Trophoblast cell (in vitro differentiated cells and primary cell): ENCODE results near the gene ASH1L.
A peak's percentile ranks its signal among the peaks of the same experiment; 100 is the strongest.
"Not testable (repeated sequence)": the region's sequence is repeated elsewhere in the genome, so short reads cannot be mapped to it uniquely, and the experiment has no call there.

Experiments used
- DNase-seq, 2 donors: peaks; one replicate each; pipeline ENCODE4 v3.0.0-alpha.2; 2016
- H2AFZ ChIP-seq: 2 replicates; pipeline ENCODE4 v1.6.1; 2013; ENCODE audit warnings: low read length, moderate library complexity, mild to moderate bottlenecking; ENCODE audit not compliant: insufficient read depth, poor library complexity
- H2AK5ac ChIP-seq: 2 replicates; pipeline ENCODE4 v1.6.1; 2013; ENCODE audit warnings: mild to moderate bottlenecking, low read length
- H2BK120ac ChIP-seq: 2 replicates; pipeline ENCODE4 v1.6.1; 2013; ENCODE audit warnings: low read length, mild to moderate bottlenecking, moderate library complexity; ENCODE audit not compliant: insufficient read depth, poor library complexity
- H2BK12ac ChIP-seq: 2 replicates; pipeline ENCODE4 v1.6.1; 2013; ENCODE audit warnings: mild to moderate bottlenecking, low read length, moderate library complexity
- H2BK5ac ChIP-seq: 2 replicates; pipeline ENCODE4 v1.6.1; 2013; ENCODE audit warnings: low read length, low read depth, moderate library complexity, mild to moderate bottlenecking; ENCODE audit not compliant: poor library complexity
- H3K14ac ChIP-seq: 2 replicates; pipeline ENCODE4 v1.6.1; 2013; ENCODE audit warnings: mild to moderate bottlenecking, low read length
- H3K18ac ChIP-seq: 2 replicates; pipeline ENCODE4 v1.6.1; 2013; ENCODE audit warnings: mild to moderate bottlenecking, low read length
- H3K23ac ChIP-seq: 2 replicates; pipeline ENCODE4 v1.6.1; 2013; ENCODE audit warnings: low read length
- H3K27ac ChIP-seq: 2 replicates; pipeline ENCODE4 v1.5.1; 2013; ENCODE audit warnings: low read depth, mild to moderate bottlenecking, inconsistent platforms, low read length, moderate library complexity
- H3K27me3 ChIP-seq: 2 replicates; pipeline ENCODE4 v1.6.1; 2013; ENCODE audit warnings: inconsistent platforms, mild to moderate bottlenecking, low read length, moderate library complexity; ENCODE audit not compliant: insufficient read depth
- H3K36me3 ChIP-seq, 2 experiments: 1 replicate in 1 of 2; 2 replicates in 1 of 2; pipeline ENCODE4 v1.6.1; 2013; ENCODE audit warnings: low read length in 2 of 2, mild to moderate bottlenecking in 2 of 2, moderate library complexity in 1 of 2; ENCODE audit not compliant: insufficient read depth in 2 of 2, control insufficient read depth in 1 of 2
- H3K4ac ChIP-seq: 2 replicates; pipeline ENCODE4 v1.6.1; 2013; ENCODE audit warnings: low read depth, mild to moderate bottlenecking, low read length, moderate library complexity
- H3K4me1 ChIP-seq, 2 experiments: 1 replicate in 1 of 2; 2 replicates in 1 of 2; pipeline ENCODE4 v1.6.1; 2013; ENCODE audit warnings: low read length in 2 of 2, mild to moderate bottlenecking in 2 of 2, moderate library complexity in 1 of 2; ENCODE audit not compliant: insufficient read depth in 2 of 2, control insufficient read depth in 1 of 2
- H3K4me2 ChIP-seq: 2 replicates; pipeline ENCODE4 v1.6.1; 2013; ENCODE audit warnings: inconsistent platforms, mild to moderate bottlenecking, low read length, moderate library complexity
- H3K4me3 ChIP-seq: 2 replicates; pipeline ENCODE4 v1.5.1; 2013; ENCODE audit warnings: mild to moderate bottlenecking, low read depth, low read length, inconsistent platforms
- H3K79me1 ChIP-seq: one replicate; pipeline ENCODE4 v1.6.1; 2013; ENCODE audit warnings: low read length
- H3K79me2 ChIP-seq: 2 replicates; pipeline ENCODE4 v1.6.1; 2013; ENCODE audit warnings: low read length, mild to moderate bottlenecking; ENCODE audit not compliant: control insufficient read depth, insufficient read depth, poor library complexity
- H3K9ac ChIP-seq: 2 replicates; pipeline ENCODE4 v1.6.1; 2013; ENCODE audit warnings: mild to moderate bottlenecking, low read length
- H3K9me3 ChIP-seq: 2 replicates; pipeline ENCODE4 v1.6.1; 2013; ENCODE audit warnings: low read depth, mild to moderate bottlenecking, control low read depth, inconsistent platforms, low read length; ENCODE audit not compliant: insufficient read depth
- H4K12ac ChIP-seq: 2 replicates; pipeline ENCODE4 v1.6.1; 2013; ENCODE audit warnings: low read depth, mild to moderate bottlenecking, low read length, moderate library complexity
- H4K8ac ChIP-seq: 2 replicates; pipeline ENCODE4 v1.6.1; 2013; ENCODE audit warnings: low read depth, mild to moderate bottlenecking, low read length, moderate library complexity
- H4K91ac ChIP-seq: one replicate; pipeline ENCODE4 v1.6.1; 2013; ENCODE audit warnings: low read depth, mild to moderate bottlenecking, low read length, moderate library complexity
- WGBS: extraction: QIAGEN DNeasy Blood & Tissue Kit; methylation state at CpG from one replicate; pipeline ENCODE4 v1.1.7; 2013; ENCODE audit warnings: missing lambda C conversion rate; ENCODE audit not compliant: insufficient read length, insufficient coverage; ENCODE audit errors: extremely low coverage; 5-methylcytosine and 5-hydroxymethylcytosine counted together

Gene ASH1L

DNA sequence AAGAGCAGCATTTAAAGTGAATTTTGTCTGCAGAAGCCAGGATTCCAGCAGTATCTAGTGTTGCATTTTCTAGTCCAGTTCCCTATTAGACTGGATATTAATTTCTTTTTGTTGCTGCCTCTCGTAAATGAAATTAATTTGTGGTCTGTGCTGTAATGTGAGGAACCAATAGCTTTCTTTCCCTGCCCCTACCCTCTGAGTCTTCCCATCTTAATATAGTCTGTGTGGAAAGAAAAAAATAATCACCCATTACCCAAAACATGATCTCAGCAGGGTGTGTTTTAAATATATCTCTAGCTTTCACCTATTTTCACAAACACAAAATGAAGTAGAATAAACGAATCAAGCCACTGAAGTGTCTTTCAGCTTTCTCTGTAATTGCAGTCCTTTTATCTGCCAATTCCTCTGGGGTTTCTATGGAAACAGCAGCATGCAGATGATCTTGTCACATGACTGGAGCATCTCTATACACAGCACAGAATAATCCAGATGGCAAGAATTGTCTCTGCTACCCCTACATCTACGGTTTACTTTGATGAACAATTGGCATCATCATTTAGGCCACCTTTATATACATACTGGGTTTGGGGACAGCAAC lies 33.4 kb upstream of the ASH1L start:
- H3K4me3 ChIP-seq, H3K79me1 ChIP-seq, H2AK5ac ChIP-seq, H3K9ac ChIP-seq, H2BK5ac ChIP-seq, H4K91ac ChIP-seq, H3K14ac ChIP-seq, H2BK120ac ChIP-seq, H2BK12ac ChIP-seq, H3K9me3 ChIP-seq, H3K4ac ChIP-seq, H3K18ac ChIP-seq, H3K4me1 ChIP-seq, H4K8ac ChIP-seq, H3K23ac ChIP-seq, H3K27ac ChIP-seq, H4K12ac ChIP-seq, DNase-seq, H3K36me3 ChIP-seq, H3K27me3 ChIP-seq, H2AFZ ChIP-seq, H3K79me2 ChIP-seq, H3K4me2 ChIP-seq: not testable (repeated sequence)
- WGBS = no CpG with 5 or more reads among the region's 3 CpGs

DNA sequence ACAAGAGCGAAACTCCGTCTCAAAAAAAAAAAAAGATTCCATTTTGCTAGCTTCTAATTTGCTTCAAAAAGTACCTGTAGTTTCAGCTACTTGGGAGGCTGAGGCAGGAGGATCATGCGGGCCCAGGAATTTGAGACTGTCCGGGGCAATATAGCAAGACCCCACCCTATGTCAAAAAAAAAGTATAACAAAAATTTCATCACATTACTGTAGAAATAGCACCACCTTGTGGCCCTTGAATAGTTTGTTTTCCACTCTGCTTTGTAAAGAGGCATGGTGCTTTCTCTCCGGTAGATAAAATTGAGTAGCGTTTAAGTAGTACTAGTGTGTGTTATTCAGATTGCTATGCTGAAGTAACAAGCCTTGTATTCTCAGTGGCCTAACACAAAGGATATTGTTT lies 29.2 kb upstream of the ASH1L start:
- Histone ChIP-seq H4K8ac (no peak overlapping the region), H2AFZ (no peak overlapping the region), H3K27ac (no peak overlapping the region), H2BK5ac (no peak overlapping the region), H3K4me2 (no peak overlapping the region), H3K36me3 (peaks cover 0 to 2% of the 10 kb centered on the region in 2 experiments), H4K12ac (no peak overlapping the region), H3K18ac (no peak overlapping the region), H3K27me3 (no peaks in the 10 kb centered on the region), H2BK12ac (no peak overlapping the region), H3K4ac (no peak overlapping the region), H3K23ac (no peak overlapping the region), H3K9ac (no peak overlapping the region), H2BK120ac (no peak overlapping the region), H3K79me2 (no peaks in the 10 kb centered on the region), H3K4me1 (no peaks in the 10 kb centered on the region), H2AK5ac (no peak overlapping the region), H4K91ac (no peak overlapping the region), H3K4me3 (no peak overlapping the region), H3K9me3 (no peaks in the 10 kb centered on the region), H3K79me1 (no peaks in the 10 kb centered on the region), H3K14ac (no peak overlapping the region)
- no CpG with 5 or more reads among the region's 6 CpGs for WGBS
- peak; percentile 26 to 90 for DNase-seq

DNA sequence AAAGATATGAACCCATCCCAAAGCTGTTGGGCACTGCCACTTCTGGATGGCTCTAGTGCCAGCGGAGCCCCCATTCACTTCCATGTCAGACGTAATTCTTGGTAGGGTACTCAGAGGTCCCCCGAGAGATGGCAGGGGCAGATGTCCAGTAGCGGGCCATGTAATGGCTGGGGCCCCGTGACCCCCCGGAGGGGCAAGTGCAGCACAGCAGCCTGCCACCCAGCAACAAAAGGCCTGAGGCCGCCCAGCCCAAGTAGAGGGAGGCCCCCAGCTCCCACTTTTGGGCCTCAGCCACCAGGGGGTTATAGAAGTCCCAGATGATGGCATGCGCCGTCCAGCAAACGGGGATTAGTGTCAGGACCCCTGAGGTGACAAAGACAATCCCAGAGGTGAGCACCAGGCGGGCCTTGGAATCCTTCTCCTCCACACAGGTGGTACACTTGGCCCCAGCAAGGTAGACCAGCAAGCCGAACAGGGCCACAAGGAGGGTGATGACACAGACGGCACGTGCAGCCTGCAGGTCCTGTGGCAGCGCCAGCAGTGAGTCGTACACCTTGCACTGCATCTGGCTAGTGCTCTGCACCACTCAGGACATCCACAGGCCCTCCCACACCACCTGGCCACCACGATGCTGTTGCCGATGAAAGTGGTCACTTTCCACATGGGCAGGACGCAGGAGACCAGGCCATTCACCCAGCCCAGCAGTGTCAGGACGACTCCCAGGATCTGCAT lies 28.1 kb upstream of the ASH1L start:
- H3K4me1 ChIP-seq, H3K18ac ChIP-seq: not testable (repeated sequence)

DNA sequence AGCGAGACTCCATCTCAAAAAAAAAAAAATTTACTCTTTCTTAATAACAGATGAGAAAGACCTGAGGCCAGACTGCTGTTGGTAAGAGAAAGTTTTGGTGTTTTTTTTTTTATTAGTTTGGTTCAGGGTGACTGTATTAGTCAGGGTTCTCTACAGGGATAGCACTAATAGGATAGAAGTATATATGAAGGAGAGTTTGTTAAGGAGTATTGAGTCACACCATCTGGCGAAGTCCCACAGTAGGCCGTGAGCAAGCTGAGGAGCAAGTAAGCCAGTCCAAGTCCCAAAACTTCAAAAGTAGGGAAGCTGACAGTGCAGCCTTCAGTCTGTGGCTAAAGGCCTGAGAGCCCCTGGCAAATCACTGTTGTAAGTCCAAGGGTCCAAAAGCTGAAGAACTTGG lies 26.7 kb upstream of the ASH1L start:
- H3K79me1 ChIP-seq, H2AFZ ChIP-seq, H2BK12ac ChIP-seq, H3K4me1 ChIP-seq, H3K27ac ChIP-seq, H3K4ac ChIP-seq, H3K23ac ChIP-seq, H3K4me3 ChIP-seq, H3K27me3 ChIP-seq, DNase-seq, H2BK5ac ChIP-seq, H4K91ac ChIP-seq, H4K8ac ChIP-seq, H3K79me2 ChIP-seq, H2BK120ac ChIP-seq, H3K9ac ChIP-seq, H3K9me3 ChIP-seq, H3K18ac ChIP-seq, H3K14ac ChIP-seq, H2AK5ac ChIP-seq, H4K12ac ChIP-seq, H3K4me2 ChIP-seq, H3K36me3 ChIP-seq: not testable (repeated sequence)
- WGBS = no CpG with 5 or more reads among the region's 3 CpGs

More for the DNA sequence above, 28.1 kb upstream of the ASH1L start:
- H3K36me3 ChIP-seq, H3K9ac ChIP-seq, H2AK5ac ChIP-seq, H2BK5ac ChIP-seq, H2BK120ac ChIP-seq, H3K4me2 ChIP-seq, H4K12ac ChIP-seq, H3K27ac ChIP-seq, H4K8ac ChIP-seq, H3K9me3 ChIP-seq, H2BK12ac ChIP-seq, H3K27me3 ChIP-seq, H3K4me3 ChIP-seq, H3K79me1 ChIP-seq, H4K91ac ChIP-seq, H3K23ac ChIP-seq, H3K79me2 ChIP-seq, H3K14ac ChIP-seq, H2AFZ ChIP-seq, H3K4ac ChIP-seq, DNase-seq: not testable (repeated sequence)
- no CpG with 5 or more reads among the region's 20 CpGs for WGBS
